GM19452 (cell line): ENCODE results near the gene KLHL6.
"Not testable (repeated sequence)": the region's sequence is repeated elsewhere in the genome, so short reads cannot be mapped to it uniquely, and the experiment has no call there.

ENCODE experiments used
- ATAC-seq: cut with Tn5 transposase; IDR thresholded peaks from one replicate; pipeline ENCODE4 v1.9.1; 2021; ENCODE audit not compliant: unreplicated experiment

The KLHL6 gene

GRCh38 chr3:183454064-183454463, 101.4 kb downstream of the KLHL6 start:
- ATAC-seq, result no peak

- no peak for ATAC-seq
Measured at GRCh38 chr3:183449791-183450190, 105.7 kb downstream of the KLHL6 start.

GRCh38 chr3:183449391-183449790, 106.1 kb downstream of the KLHL6 start:
- no peak for ATAC-seq

GRCh38 chr3:183448369-183449128, 107.0 kb downstream of the KLHL6 start:
- no peak for ATAC-seq

GRCh38 chr3:183447206-183448001, 108.1 kb downstream of the KLHL6 start:
- peak; percentile 77 for ATAC-seq

GRCh38 chr3:183446838-183447205, 108.7 kb downstream of the KLHL6 start:
- no peak for ATAC-seq

GRCh38 chr3:183444748-183445147, 110.8 kb downstream of the KLHL6 start:
- ATAC-seq, result no peak

GRCh38 chr3:183443395-183444385, 111.8 kb downstream of the KLHL6 start:
- ATAC-seq, result no peak

GRCh38 chr3:183442994-183443393, 112.5 kb downstream of the KLHL6 start:
- ATAC-seq, result no peak

GRCh38 chr3:183440521-183440920, 115.0 kb downstream of the KLHL6 start:
- not testable (repeated sequence) for ATAC-seq

GRCh38 chr3:183439515-183439914, 116.0 kb downstream of the KLHL6 start:
- ATAC-seq, result no peak

GRCh38 chr3:183438735-183439134, 116.8 kb downstream of the KLHL6 start:
- no peak for ATAC-seq

GRCh38 chr3:183437666-183438564, 117.6 kb downstream of the KLHL6 start:
- ATAC-seq, result no peak
